B cell (primary cell): Measurements from ENCODE around the gene SYNJ2. TPM values are rescaled to one million over a fixed set of nuclear protein-coding genes. Genes with fewer than 3 reads are reported as not detected.

Source experiments
- ATAC-seq: fragments of 200-7000 bp; cut with Tn5 transposase; one replicate; pipeline ENCODE4 v1.10.0; 2021; ENCODE audit warnings: low read depth, mild to moderate bottlenecking, moderate number of reproducible peaks, moderate library complexity
- CTCF ChIA-PET: fragments of 350-600 bp; sonication (Branson Sonifier 250); formaldehyde crosslinking; loops from one replicate; lab custom pipeline; 2021; ENCODE audit warnings: antibody characterized with exemption, inconsistent platforms; lab: Charles Lee
- POLR2A ChIA-PET: fragments of 350-600 bp; sonication (Branson Sonifier 250); formaldehyde crosslinking; loops from one replicate; lab custom pipeline; 2021; ENCODE audit warnings: antibody characterized with exemption; lab: Charles Lee
- DNase-seq: peaks from one replicate; pipeline ENCODE4 v3.0.0; 2013
- H2AFZ ChIP-seq: 2 replicates; pipeline ENCODE4 v1.6.1; 2012; ENCODE audit warnings: mild to moderate bottlenecking, low read depth, low read length; ENCODE audit not compliant: insufficient read depth, poor library complexity, severe bottlenecking
- H3K27ac ChIP-seq, 2 donors: 1 replicate in 1 of 2; 2 replicates in 1 of 2; pipeline ENCODE4 v1.5.1; 2012 to 2013; ENCODE audit warnings: low read length in 2 of 2, mild to moderate bottlenecking in 2 of 2, moderate library complexity in 1 of 2
- H3K27me3 ChIP-seq, 4 experiments: fragments of 200-600 bp in 1 of 4; sonication (generic) in 1 of 4; replicated peaks in 1 of 4; 1 replicate in 2 of 4; 2 replicates in 2 of 4; pipeline versions ENCODE4 v1.6.1 to v1.7.0; 2013 to 2016; ENCODE audit warnings: low read length in 3 of 4, mild to moderate bottlenecking in 2 of 4, mixed read lengths in 1 of 4, moderate library complexity in 1 of 4; ENCODE audit not compliant: insufficient read depth in 4 of 4, control insufficient read depth in 3 of 4; ENCODE audit errors: control extremely low read depth in 1 of 4
- H3K36me3 ChIP-seq, 2 experiments: replicated peaks in 1 of 2; 1 replicate in 1 of 2; 2 replicates in 1 of 2; pipeline versions ENCODE4 v1.6.1 to v1.7.1; 2013; ENCODE audit warnings: low read length in 1 of 2; ENCODE audit not compliant: insufficient read depth in 2 of 2, control insufficient read depth in 1 of 2; ENCODE audit errors: control extremely low read depth in 1 of 2, extremely low read depth in 1 of 2
- H3K4me1 ChIP-seq, 2 donors: fragments of 200-600 bp in 1 of 2; sonication (generic) in 1 of 2; 1 replicate in 1 of 2; 2 replicates in 1 of 2; pipeline versions ENCODE4 v1.5.1 to v1.6.1; 2013 to 2017; ENCODE audit warnings: low read length in 2 of 2; ENCODE audit not compliant: control insufficient read depth in 2 of 2, insufficient read depth in 2 of 2
- H3K4me2 ChIP-seq: replicated peaks from 2 replicates; pipeline ENCODE3; 2012; ENCODE audit warnings: mild to moderate bottlenecking, low read depth, low read length; ENCODE audit not compliant: poor library complexity, severe bottlenecking
- H3K4me3 ChIP-seq, 5 experiments: fragments of 200-600 bp in 1 of 5; sonication (generic) in 1 of 5; 1 replicate in 3 of 5; 2 replicates in 2 of 5; pipeline versions ENCODE4 v1.5.1 to v1.7.0; 2011 to 2016; ENCODE audit warnings: low read length in 4 of 5, mild to moderate bottlenecking in 4 of 5, low read depth in 2 of 5, control low read depth in 1 of 5, moderate library complexity in 1 of 5; ENCODE audit not compliant: insufficient read depth in 1 of 5; ENCODE audit errors: control extremely low read depth in 1 of 5, extremely low read depth in 1 of 5
- H3K79me2 ChIP-seq: fragments of 200-600 bp; sonication (generic); one replicate; pipeline ENCODE4 v1.6.0; 2016; ENCODE audit warnings: low read length; ENCODE audit not compliant: control insufficient read depth, insufficient read depth
- H3K9ac ChIP-seq: fragments of 200-600 bp; sonication (generic); 2 replicates; pipeline ENCODE4 v1.6.1; 2017; ENCODE audit warnings: mild to moderate bottlenecking, low read length, moderate library complexity
- H3K9me3 ChIP-seq, 3 donors: one replicate each; pipeline versions ENCODE4 v1.6.1 to v1.7.1; 2013; ENCODE audit warnings: low read length in 2 of 3; ENCODE audit not compliant: control insufficient read depth in 2 of 3, insufficient read depth in 1 of 3; ENCODE audit errors: control extremely low read depth in 1 of 3
- H4K20me1 ChIP-seq: 2 replicates; pipeline ENCODE4 v1.6.0; 2012; ENCODE audit warnings: mild to moderate bottlenecking, low read length; ENCODE audit not compliant: insufficient read depth, control insufficient read depth, poor library complexity, severe bottlenecking
- H3K27ac Mint-ChIP-seq: one replicate; pipeline ENCODE4 v1.8.0; 2021; ENCODE audit warnings: mixed read lengths
- H3K27me3 Mint-ChIP-seq: one replicate; pipeline ENCODE4 v1.8.0; 2021; ENCODE audit warnings: mixed read lengths
- H3K4me1 Mint-ChIP-seq: one replicate; pipeline ENCODE4 v1.8.0; 2021; ENCODE audit warnings: mixed read lengths
- H3K4me3 Mint-ChIP-seq: one replicate; pipeline ENCODE4 v1.8.0; 2021; ENCODE audit warnings: mixed read lengths
- H3K9me3 Mint-ChIP-seq: one replicate; pipeline ENCODE4 v1.8.0; 2022; ENCODE audit warnings: mixed read lengths; ENCODE audit not compliant: insufficient read depth
- CTCF ChIP-seq: fragments of 200-600 bp; IDR thresholded peaks from one replicate; pipeline ENCODE4 v1.8.0; 2022; ENCODE audit warnings: antibody characterized with exemption, mild to moderate bottlenecking
- EZH2 ChIP-seq: IDR thresholded peaks from 2 replicates; pipeline ENCODE4 v1.6.1; 2012; ENCODE audit warnings: borderline replicate concordance, low read depth, mild to moderate bottlenecking, moderate library complexity, low read length; ENCODE audit not compliant: insufficient read depth, poor library complexity, severe bottlenecking
- WGBS: methylation state at CpG from one replicate; pipeline ENCODE4 v1.1.5; 2013; ENCODE audit warnings: missing lambda C conversion rate; ENCODE audit not compliant: insufficient coverage; 5-methylcytosine and 5-hydroxymethylcytosine counted together
- intact Hi-C: fragments of 100-400 bp; cut with micrococcal nuclease; formaldehyde crosslinking; loops from one replicate; pipeline ENCODE4 v1.10.0; 2022
- polyA plus RNA-seq: library from polyadenylated mRNA; depleted of rRNA; stranded (reverse); fragments of >200 nt; gene quantifications from 2 replicates; pipeline ENCODE4 v1.2.3, GENCODE V29; 2012
- total RNA-seq, 2 donors: library from RNA; stranded (reverse); fragments of 120-200 nt in 1 of 2; gene quantifications; 1 replicate in 1 of 2; 2 replicates in 1 of 2; pipeline versions ENCODE4 v1.2.3 to v1.2.4, GENCODE V29; 2013 to 2022

SYNJ2 gene
- total and polyA plus RNA-seq, 2 donors (not counting 1 experiment from before 2014, with no cell fraction given), result 5.2 to 11.4 TPM

- ATAC-seq, result no peak
- 91% methylated on average over 14 of the region's 15 CpGs for WGBS
- peaks cover 4% of the 10 kb centered on the region for H3K4me1 Mint-ChIP-seq
- Histone ChIP-seq H3K4me2 (no peak overlapping the region), H4K20me1 (no peaks in the 10 kb centered on the region), H3K79me2 (peaks cover 3% of the 10 kb centered on the region), H3K36me3 (no peaks in the 10 kb centered on the region), H3K9me3 (peaks cover 0 to 6% (median 0%) of the 10 kb centered on the region in 3 donors), H2AFZ (no peak overlapping the region), H3K4me1 (no peaks in the 10 kb centered on the region), H3K4me3 (no peak overlapping the region), H3K27ac (no peak overlapping the region), H3K27me3 (no peaks in the 10 kb centered on the region), H3K9ac (no peak overlapping the region)
- H3K27ac Mint-ChIP-seq, result no peak overlapping the region
- CTCF ChIA-PET, result interaction anchor here (0.9 kb wide), 1 partner anchor 10 kb away, joined by 3 read pairs; no protein-coding TSS in a partner anchor
- intact Hi-C loops, result no loop called here
- POLR2A ChIA-PET, result no interaction called here
- no peak for DNase-seq
- no peaks in the 10 kb centered on the region for H3K27me3 Mint-ChIP-seq
- no peak overlapping the region for H3K4me3 Mint-ChIP-seq
- no peak for TF ChIP-seq EZH2
- no peak for TF ChIP-seq CTCF
- no peaks in the 10 kb centered on the region for H3K9me3 Mint-ChIP-seq
These were observed 21.5 kb downstream of the SYNJ2 start for GRCh38 chr6:158002951-158003853.
